H9 (cell line): Measurements from ENCODE around the gene VRK1. TPM values are rescaled to one million over a fixed set of nuclear protein-coding genes. Genes with fewer than 3 reads are reported as not detected.

Source experiments
- DNase-seq: peaks from one replicate; pipeline ENCODE4 v3.0.0-alpha.2; 2017
- H2AFZ ChIP-seq: one replicate; pipeline ENCODE4 v1.6.1; 2013; ENCODE audit warnings: mild to moderate bottlenecking, low read length, control low read depth, moderate library complexity
- H2AK5ac ChIP-seq: 2 replicates; pipeline ENCODE4 v1.6.1; 2013; ENCODE audit warnings: low read length, control low read depth, mixed read lengths; ENCODE audit not compliant: insufficient read length
- H2BK120ac ChIP-seq: one replicate; pipeline ENCODE4 v1.6.1; 2013; ENCODE audit warnings: low read depth, mild to moderate bottlenecking, low read length, control low read depth, inconsistent platforms; ENCODE audit not compliant: poor library complexity, severe bottlenecking
- H2BK12ac ChIP-seq: 2 replicates; pipeline ENCODE4 v1.6.1; 2013; ENCODE audit warnings: low read length, control low read depth, mixed read lengths, low read depth; ENCODE audit not compliant: insufficient read length
- H2BK15ac ChIP-seq: 2 replicates; pipeline ENCODE4 v1.6.1; 2013; ENCODE audit warnings: low read depth, low read length, control low read depth
- H2BK20ac ChIP-seq: one replicate; pipeline ENCODE4 v1.6.1; 2013; ENCODE audit warnings: low read depth, mild to moderate bottlenecking, low read length, control low read depth, inconsistent platforms; ENCODE audit not compliant: poor library complexity, severe bottlenecking
- H2BK5ac ChIP-seq: 2 replicates; pipeline ENCODE4 v1.6.1; 2013; ENCODE audit warnings: low read length, control low read depth, mixed read lengths; ENCODE audit not compliant: insufficient read length
- H3K14ac ChIP-seq: 2 replicates; pipeline ENCODE4 v1.6.1; 2013; ENCODE audit warnings: low read length, control low read depth; ENCODE audit not compliant: insufficient read depth
- H3K18ac ChIP-seq: 2 replicates; pipeline ENCODE4 v1.6.1; 2013; ENCODE audit warnings: low read depth, mild to moderate bottlenecking, mixed read lengths, low read length, control low read depth; ENCODE audit not compliant: insufficient read length
- H3K23ac ChIP-seq: 2 replicates; pipeline ENCODE4 v1.6.1; 2013; ENCODE audit warnings: low read length, control low read depth, mixed read lengths, low read depth; ENCODE audit not compliant: insufficient read length
- H3K23me2 ChIP-seq: 2 replicates; pipeline ENCODE4 v1.6.1; 2013; ENCODE audit warnings: low read depth, mild to moderate bottlenecking, mixed read lengths, low read length, control low read depth; ENCODE audit not compliant: insufficient read length, poor library complexity, severe bottlenecking
- H3K27ac ChIP-seq: 2 replicates; pipeline ENCODE4 v1.5.1; 2013; ENCODE audit warnings: low read length, control low read depth, mixed read lengths, low read depth; ENCODE audit not compliant: insufficient read length
- H3K27me3 ChIP-seq: 2 replicates; pipeline ENCODE4 v1.6.1; 2013; ENCODE audit warnings: low read length, control low read depth, inconsistent platforms; ENCODE audit not compliant: insufficient read depth
- H3K4ac ChIP-seq: 2 replicates; pipeline ENCODE4 v1.6.1; 2013; ENCODE audit warnings: low read depth, mild to moderate bottlenecking, control low read depth, inconsistent platforms, low read length, moderate library complexity
- H3K4me1 ChIP-seq: 2 replicates; pipeline ENCODE4 v1.6.1; 2013; ENCODE audit warnings: low read length, control low read depth, inconsistent platforms; ENCODE audit not compliant: insufficient read depth
- H3K4me2 ChIP-seq: 2 replicates; pipeline ENCODE4 v1.6.1; 2013; ENCODE audit warnings: low read length, control low read depth, mixed read lengths; ENCODE audit not compliant: insufficient read length, insufficient read depth
- H3K56ac ChIP-seq: 2 replicates; pipeline ENCODE4 v1.6.1; 2013; ENCODE audit warnings: low read depth, mild to moderate bottlenecking, mixed read lengths, low read length, control low read depth; ENCODE audit not compliant: insufficient read length
- H3K79me1 ChIP-seq: 2 replicates; pipeline ENCODE4 v1.6.1; 2013; ENCODE audit warnings: low read depth, mild to moderate bottlenecking, moderate library complexity, low read length, control low read depth, inconsistent platforms; ENCODE audit not compliant: insufficient read depth, poor library complexity, severe bottlenecking
- H3K79me2 ChIP-seq: 2 replicates; pipeline ENCODE4 v1.6.1; 2013; ENCODE audit warnings: low read length, control low read depth, inconsistent platforms; ENCODE audit not compliant: insufficient read depth
- H3K9ac ChIP-seq: 2 replicates; pipeline ENCODE4 v1.6.1; 2013; ENCODE audit warnings: low read length, control low read depth, mixed read lengths; ENCODE audit not compliant: insufficient read length; ENCODE audit errors: extremely low read depth
- H3K9me3 ChIP-seq: one replicate; pipeline ENCODE4 v1.6.1; 2013; ENCODE audit warnings: low read depth, low read length, inconsistent platforms; ENCODE audit not compliant: control insufficient read depth
- H3T11ph ChIP-seq: one replicate; pipeline ENCODE4 v1.6.1; 2013; ENCODE audit warnings: mild to moderate bottlenecking, low read length, control low read depth, inconsistent platforms
- H4K20me1 ChIP-seq: one replicate; pipeline ENCODE4 v1.6.1; 2013; ENCODE audit not compliant: control insufficient read depth, insufficient read length, insufficient read depth
- H4K5ac ChIP-seq: 2 replicates; pipeline ENCODE4 v1.6.1; 2013; ENCODE audit warnings: low read depth, mild to moderate bottlenecking, mixed read lengths, low read length, control low read depth; ENCODE audit not compliant: insufficient read length
- H4K8ac ChIP-seq: replicated peaks from 2 replicates; pipeline ENCODE4 v1.6.1; 2013; ENCODE audit warnings: low read length, control low read depth, mixed read lengths, low read depth; ENCODE audit not compliant: insufficient read length
- H4K91ac ChIP-seq: 2 replicates; pipeline ENCODE4 v1.6.1; 2013; ENCODE audit warnings: low read depth, mild to moderate bottlenecking, moderate library complexity, mixed read lengths, low read length, control low read depth; ENCODE audit not compliant: insufficient read length
- H3K27ac Mint-ChIP-seq, 3 experiments: 2 replicates in 2 of 3; 3 replicates in 1 of 3; pipeline ENCODE4 v1.8.0; 2020 to 2021; ENCODE audit warnings: mixed read lengths in 3 of 3, mild to moderate bottlenecking in 1 of 3, moderate library complexity in 1 of 3
- H3K27me3 Mint-ChIP-seq: 2 replicates; pipeline ENCODE4 v1.8.0; 2021; ENCODE audit warnings: low read depth, mild to moderate bottlenecking, moderate library complexity, mixed read lengths
- H3K36me3 Mint-ChIP-seq, 3 experiments: 2 replicates in 2 of 3; 3 replicates in 1 of 3; pipeline ENCODE4 v1.8.0; 2020 to 2021; ENCODE audit warnings: low read depth in 3 of 3, mixed read lengths in 3 of 3; ENCODE audit not compliant: insufficient read depth in 1 of 3
- H3K4me1 Mint-ChIP-seq, 2 experiments: 2 replicates each; pipeline ENCODE4 v1.8.0; 2020; ENCODE audit warnings: mixed read lengths in 2 of 2
- H3K4me3 Mint-ChIP-seq, 2 experiments: 2 replicates in 1 of 2; 3 replicates in 1 of 2; pipeline ENCODE4 v1.8.0; 2020 to 2021; ENCODE audit warnings: mild to moderate bottlenecking in 2 of 2, mixed read lengths in 2 of 2, moderate library complexity in 1 of 2
- H3K9me3 Mint-ChIP-seq, 2 experiments: 2 replicates in 1 of 2; 3 replicates in 1 of 2; pipeline ENCODE4 v1.8.0; 2020; ENCODE audit warnings: mild to moderate bottlenecking in 2 of 2, mixed read lengths in 2 of 2, moderate library complexity in 1 of 2
- CTCF ChIP-seq: fragments of 200-600 bp; sonication (generic); conservative IDR thresholded peaks from 3 replicates; pipeline ENCODE4 v1.8.0; 2021; ENCODE audit warnings: antibody characterized with exemption, mild to moderate bottlenecking
- WGBS: extraction: QIAGEN DNeasy Blood & Tissue Kit; methylation state at CpG from one replicate; pipeline ENCODE4 v1.1.7; 2013; ENCODE audit warnings: missing lambda C conversion rate, low lambda C conversion rate, mixed read lengths; ENCODE audit not compliant: insufficient read length; ENCODE audit errors: extremely low coverage; 5-methylcytosine and 5-hydroxymethylcytosine counted together
- total RNA-seq: library from RNA; stranded (reverse); gene quantifications from 2 replicates; pipeline ENCODE4 v1.2.1, GENCODE V29; 2021

VRK1 gene
- total RNA-seq, 1 experiment from 2014 or later, result 55.7 TPM

GRCh38 chr14:96905065-96905464 is 107.9 kb downstream of the VRK1 start:
- Histone ChIP-seq H4K91ac (no peak overlapping the region), H4K20me1 (no peaks in the 10 kb centered on the region), H3K27me3 (no peaks in the 10 kb centered on the region), H2BK12ac (no peak overlapping the region), H3K23me2 (no peaks in the 10 kb centered on the region), H2BK5ac (no peak overlapping the region), H2BK120ac (no peak overlapping the region), H3K56ac (no peak overlapping the region), H4K5ac (no peak overlapping the region), H3K9me3 (peaks cover 5% of the 10 kb centered on the region), H3K23ac (no peak overlapping the region), H3K4me2 (no peak overlapping the region), H3K9ac (no peak overlapping the region), H2AK5ac (no peak overlapping the region), H3K27ac (no peak overlapping the region), H2BK15ac (no peak overlapping the region), H3K18ac (no peak overlapping the region), H2BK20ac (no peak overlapping the region), H3K79me1 (no peaks in the 10 kb centered on the region), H4K8ac (no peak overlapping the region), H3T11ph (no peak overlapping the region), H3K4me1 (no peaks in the 10 kb centered on the region; the same call in 1 of the 2 replicates), H3K4ac (no peak overlapping the region), H3K14ac (no peak overlapping the region), H2AFZ (no peak overlapping the region), H3K79me2 (no peaks in the 10 kb centered on the region)
- no peak for TF ChIP-seq CTCF
- WGBS, result no CpG with 5 or more reads among the region's 1 CpG
- peaks cover 12 to 15% of the 10 kb centered on the region in 2 experiments for H3K9me3 Mint-ChIP-seq
- H3K4me3 Mint-ChIP-seq, result no peak overlapping the region
- H3K27me3 Mint-ChIP-seq, result no peaks in the 10 kb centered on the region
- no peak overlapping the region for H3K27ac Mint-ChIP-seq
- peaks cover 24% of the 10 kb centered on the region in 2 experiments for H3K4me1 Mint-ChIP-seq
- DNase-seq, result no peak
- peaks cover 8 to 12% (median 12%) of the 10 kb centered on the region in 3 experiments for H3K36me3 Mint-ChIP-seq
